Panc1 (cell line): Measurements from ENCODE around the gene FGD3. TPM values are rescaled to one million over a fixed set of nuclear protein-coding genes. Genes with fewer than 3 reads are reported as not detected.

Experiments
- ATAC-seq: fragments of 200-7000 bp; cut with Tn5 transposase; 2 replicates; pipeline ENCODE4 v1.9.1; 2020; ENCODE audit warnings: mild to moderate bottlenecking, moderate library complexity
- BruUV-seq: library from RNA; stranded (reverse); fragments of 400-500 nt; replicated peaks from 2 replicates; lab custom pipeline; 2021; lab: Mats Ljungman, UMichigan
- CTCF ChIA-PET: fragments of 300-600 bp; sonication (Branson Sonifier 250); formaldehyde crosslinking; loops from one replicate; lab custom pipeline; 2022; ENCODE audit warnings: antibody characterized with exemption; lab: Charles Lee
- POLR2A ChIA-PET: fragments of 300-600 bp; sonication (Branson Sonifier 250); formaldehyde crosslinking; loops from one replicate; lab custom pipeline; 2022; ENCODE audit warnings: antibody characterized with exemption; lab: Charles Lee
- DNase-seq: peaks from one replicate; pipeline ENCODE4 v3.0.0-alpha.2; 2010; ENCODE audit warnings: low read depth, low spot score
- H3K27ac ChIP-seq: 2 replicates; pipeline ENCODE4 v1.5.1; 2011; ENCODE audit warnings: mild to moderate bottlenecking, low read length, inconsistent platforms
- H3K27me3 ChIP-seq: fragments of 200-500 bp; sonication (Bioruptor generic); 2 replicates; pipeline ENCODE4 v1.6.0; 2014; ENCODE audit warnings: low read length, inconsistent platforms; ENCODE audit not compliant: control insufficient read depth, insufficient read depth
- H3K36me3 ChIP-seq: fragments of 200-500 bp; sonication (Bioruptor generic); 2 replicates; pipeline ENCODE4 v1.5.1; 2014; ENCODE audit warnings: inconsistent platforms, mild to moderate bottlenecking, low read length, moderate library complexity; ENCODE audit not compliant: control insufficient read depth, insufficient read depth
- H3K4me1 ChIP-seq: 2 replicates; pipeline ENCODE4 v1.5.1; 2011; ENCODE audit warnings: inconsistent platforms, mild to moderate bottlenecking, low read length, moderate library complexity; ENCODE audit not compliant: control insufficient read depth, insufficient read depth
- H3K4me3 ChIP-seq, 2 experiments: 2 replicates each; pipeline ENCODE4 v1.5.1; 2011 to 2012; ENCODE audit warnings: low read depth in 2 of 2, low read length in 2 of 2, mild to moderate bottlenecking in 2 of 2, inconsistent platforms in 1 of 2, moderate library complexity in 1 of 2
- H3K9me3 ChIP-seq: fragments of 200-500 bp; sonication (Bioruptor generic); 2 replicates; pipeline ENCODE4 v1.5.1; 2014; ENCODE audit warnings: low read depth, mild to moderate bottlenecking, inconsistent platforms, low read length, moderate library complexity; ENCODE audit not compliant: control insufficient read depth, insufficient read depth
- POLR2AphosphoS5 ChIP-seq: IDR thresholded peaks from 2 replicates; pipeline ENCODE4 v1.6.1; 2012; ENCODE audit warnings: mild to moderate bottlenecking, low read depth, low read length, moderate library complexity
- SIN3A ChIP-seq: IDR thresholded peaks from 2 replicates; pipeline ENCODE4 v1.6.1; 2012; ENCODE audit warnings: low read depth, mild to moderate bottlenecking, low read length, moderate library complexity, borderline replicate concordance; ENCODE audit not compliant: insufficient read depth
- TCF7L2 ChIP-seq: IDR thresholded peaks from 2 replicates; pipeline ENCODE4 v1.6.1; 2011; ENCODE audit warnings: mild to moderate bottlenecking, low read depth, low read length, inconsistent platforms
- in situ Hi-C: cut with HindIII; loops from 2 replicates; pipeline ENCODE4 v1.10.0; 2016; ENCODE audit warnings: low sequenced_read_pairs, low pct_unique_long_range_greater_than_20kb
- intact Hi-C: fragments of 100-400 bp; cut with micrococcal nuclease; formaldehyde crosslinking; loops from one replicate; pipeline ENCODE4 v1.10.0; 2022; ENCODE audit not compliant: unreplicated experiment
- total RNA-seq: library from RNA; stranded (reverse); gene quantifications from one replicate; pipeline ENCODE4 v1.2.1, GENCODE V29; 2021; ENCODE audit not compliant: unreplicated experiment
- TF ChIP-seq, protein P1 (sequence below), 2 experiments: IDR thresholded peaks; 2 replicates each; pipeline ENCODE4 v1.6.1; 2011 to 2012; ENCODE audit warnings: low read depth in 2 of 2, control low read depth in 1 of 2, low read length in 1 of 2, mild to moderate bottlenecking in 1 of 2, moderate library complexity in 1 of 2; ENCODE audit not compliant: insufficient read depth in 1 of 2
- TF ChIP-seq, protein P2 (sequence below): fragments of 450-650 bp; IDR thresholded peaks from 2 replicates; pipeline ENCODE4 v1.5.1; 2017; ENCODE audit warnings: mild to moderate bottlenecking

The FGD3 gene
- total RNA-seq, 1 experiment from 2014 or later: 0.80 TPM

DNA sequence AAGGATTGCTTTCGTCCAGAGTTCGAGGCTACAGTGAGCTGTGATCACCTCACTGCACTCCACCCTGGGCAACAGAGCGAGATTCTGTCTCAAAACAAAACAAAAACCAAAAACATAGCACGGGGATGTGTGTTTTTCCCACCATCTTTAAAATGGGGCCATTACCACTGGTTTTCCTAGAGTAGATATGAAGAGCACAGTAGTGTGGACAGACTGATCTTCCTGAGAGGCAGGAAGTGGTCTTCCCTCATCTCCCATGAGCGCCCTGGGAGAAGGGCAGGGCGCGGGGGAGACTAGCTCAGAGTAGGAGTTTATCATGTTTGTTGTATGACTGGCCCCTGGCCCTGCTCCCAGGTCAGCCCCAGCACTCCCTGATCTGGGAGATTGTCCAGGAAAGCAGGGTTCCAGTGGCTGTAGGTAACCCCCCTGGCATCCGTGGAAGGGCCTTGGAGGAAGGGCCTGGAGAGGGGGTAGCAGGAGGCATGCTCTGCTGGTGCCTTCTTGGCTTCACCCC, 113.5 kb downstream of the FGD3 start:
- Histone ChIP-seq H3K4me3 (no peak overlapping the region), H3K27ac (peak overlapping the region; percentile 2; the same call in 1 of the 2 replicates), H3K9me3 (no peaks in the 10 kb centered on the region), H3K4me1 (peaks cover 19% of the 10 kb centered on the region), H3K27me3 (no peaks in the 10 kb centered on the region), H3K36me3 (no peaks in the 10 kb centered on the region)
- DNase-seq (no peak), ATAC-seq (peak; percentile 71)
- ChIA-PET POLR2A (no interaction called here), CTCF (no interaction called here)
- BruUV-seq: no TSS peak
- in situ Hi-C loops (no loop called here), intact Hi-C loops (no loop called here)
- no peak for TF ChIP-seq POLR2AphosphoS5
- TF ChIP-seq, protein P1, sequence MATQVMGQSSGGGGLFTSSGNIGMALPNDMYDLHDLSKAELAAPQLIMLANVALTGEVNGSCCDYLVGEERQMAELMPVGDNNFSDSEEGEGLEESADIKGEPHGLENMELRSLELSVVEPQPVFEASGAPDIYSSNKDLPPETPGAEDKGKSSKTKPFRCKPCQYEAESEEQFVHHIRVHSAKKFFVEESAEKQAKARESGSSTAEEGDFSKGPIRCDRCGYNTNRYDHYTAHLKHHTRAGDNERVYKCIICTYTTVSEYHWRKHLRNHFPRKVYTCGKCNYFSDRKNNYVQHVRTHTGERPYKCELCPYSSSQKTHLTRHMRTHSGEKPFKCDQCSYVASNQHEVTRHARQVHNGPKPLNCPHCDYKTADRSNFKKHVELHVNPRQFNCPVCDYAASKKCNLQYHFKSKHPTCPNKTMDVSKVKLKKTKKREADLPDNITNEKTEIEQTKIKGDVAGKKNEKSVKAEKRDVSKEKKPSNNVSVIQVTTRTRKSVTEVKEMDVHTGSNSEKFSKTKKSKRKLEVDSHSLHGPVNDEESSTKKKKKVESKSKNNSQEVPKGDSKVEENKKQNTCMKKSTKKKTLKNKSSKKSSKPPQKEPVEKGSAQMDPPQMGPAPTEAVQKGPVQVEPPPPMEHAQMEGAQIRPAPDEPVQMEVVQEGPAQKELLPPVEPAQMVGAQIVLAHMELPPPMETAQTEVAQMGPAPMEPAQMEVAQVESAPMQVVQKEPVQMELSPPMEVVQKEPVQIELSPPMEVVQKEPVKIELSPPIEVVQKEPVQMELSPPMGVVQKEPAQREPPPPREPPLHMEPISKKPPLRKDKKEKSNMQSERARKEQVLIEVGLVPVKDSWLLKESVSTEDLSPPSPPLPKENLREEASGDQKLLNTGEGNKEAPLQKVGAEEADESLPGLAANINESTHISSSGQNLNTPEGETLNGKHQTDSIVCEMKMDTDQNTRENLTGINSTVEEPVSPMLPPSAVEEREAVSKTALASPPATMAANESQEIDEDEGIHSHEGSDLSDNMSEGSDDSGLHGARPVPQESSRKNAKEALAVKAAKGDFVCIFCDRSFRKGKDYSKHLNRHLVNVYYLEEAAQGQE (IDR thresholded peaks at IDR 0.05; ENCODE audit: insufficient read depth in 1 of 2, low read depth in 2 of 2, low read length in 1 of 2): no peak
- TF ChIP-seq, protein P2, sequence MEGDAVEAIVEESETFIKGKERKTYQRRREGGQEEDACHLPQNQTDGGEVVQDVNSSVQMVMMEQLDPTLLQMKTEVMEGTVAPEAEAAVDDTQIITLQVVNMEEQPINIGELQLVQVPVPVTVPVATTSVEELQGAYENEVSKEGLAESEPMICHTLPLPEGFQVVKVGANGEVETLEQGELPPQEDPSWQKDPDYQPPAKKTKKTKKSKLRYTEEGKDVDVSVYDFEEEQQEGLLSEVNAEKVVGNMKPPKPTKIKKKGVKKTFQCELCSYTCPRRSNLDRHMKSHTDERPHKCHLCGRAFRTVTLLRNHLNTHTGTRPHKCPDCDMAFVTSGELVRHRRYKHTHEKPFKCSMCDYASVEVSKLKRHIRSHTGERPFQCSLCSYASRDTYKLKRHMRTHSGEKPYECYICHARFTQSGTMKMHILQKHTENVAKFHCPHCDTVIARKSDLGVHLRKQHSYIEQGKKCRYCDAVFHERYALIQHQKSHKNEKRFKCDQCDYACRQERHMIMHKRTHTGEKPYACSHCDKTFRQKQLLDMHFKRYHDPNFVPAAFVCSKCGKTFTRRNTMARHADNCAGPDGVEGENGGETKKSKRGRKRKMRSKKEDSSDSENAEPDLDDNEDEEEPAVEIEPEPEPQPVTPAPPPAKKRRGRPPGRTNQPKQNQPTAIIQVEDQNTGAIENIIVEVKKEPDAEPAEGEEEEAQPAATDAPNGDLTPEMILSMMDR: no peak
- no peak for TF ChIP-seq TCF7L2
- TF ChIP-seq SIN3A: no peak

DNA sequence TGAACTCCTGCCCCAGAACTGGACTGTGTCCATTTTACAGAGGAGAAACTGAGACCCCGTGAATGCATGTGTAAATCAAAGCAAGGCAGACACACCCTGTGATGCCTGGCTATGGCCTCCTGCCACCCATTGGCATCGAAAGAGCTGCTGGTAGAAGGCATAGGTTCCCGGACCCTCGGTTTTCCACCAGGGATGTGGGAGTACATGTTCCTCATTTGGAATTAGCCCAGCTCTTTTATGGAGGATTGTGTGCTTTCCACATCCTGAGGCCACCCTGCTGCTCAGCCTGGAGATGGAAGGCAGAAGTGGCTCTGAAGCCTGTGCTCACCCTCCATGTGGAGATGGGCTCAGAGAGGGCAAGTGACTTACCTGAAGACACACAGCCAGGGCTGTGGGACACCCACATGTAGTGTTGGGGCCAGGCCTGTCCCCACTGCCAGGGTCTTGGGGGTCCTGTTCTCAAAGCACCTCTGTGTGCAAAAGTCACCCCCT, 114.0 kb downstream of the FGD3 start:
- Histone ChIP-seq H3K4me1 (peaks cover 19% of the 10 kb centered on the region), H3K27ac (no peak overlapping the region), H3K27me3 (no peaks in the 10 kb centered on the region), H3K4me3 (no peak overlapping the region), H3K36me3 (no peaks in the 10 kb centered on the region), H3K9me3 (no peaks in the 10 kb centered on the region)
- POLR2A ChIA-PET: no interaction called here
- CTCF ChIA-PET: no interaction called here
- no peak for ATAC-seq
- TF ChIP-seq, protein P1 (IDR thresholded peaks at IDR 0.05; ENCODE audit: insufficient read depth in 1 of 2, low read depth in 2 of 2, low read length in 1 of 2): no peak
- TF ChIP-seq SIN3A: no peak
- TF ChIP-seq, protein P2: no peak
- TF ChIP-seq POLR2AphosphoS5: no peak
- TF ChIP-seq TCF7L2: no peak
- BruUV-seq: no TSS peak
- in situ Hi-C loops: no loop called here
- no peak for DNase-seq
- intact Hi-C loops: no loop called here
